NCI-H2171 treated with DMSO at 0.1 percent for 48 hours (cell line): Measurements from ENCODE around the gene SLC39A13.
A peak's percentile ranks its signal among the peaks of the same experiment; 100 is the strongest.

Experiments used
- DNase-seq: peaks from one replicate; lab custom pipeline; 2025; lab: John Stamatoyannopoulos, UW

SLC39A13 gene

GRCh38 chr11:47453365-47453764 lies 45.0 kb downstream of the SLC39A13 start:
- DNase-seq, result no peak

DNA sequence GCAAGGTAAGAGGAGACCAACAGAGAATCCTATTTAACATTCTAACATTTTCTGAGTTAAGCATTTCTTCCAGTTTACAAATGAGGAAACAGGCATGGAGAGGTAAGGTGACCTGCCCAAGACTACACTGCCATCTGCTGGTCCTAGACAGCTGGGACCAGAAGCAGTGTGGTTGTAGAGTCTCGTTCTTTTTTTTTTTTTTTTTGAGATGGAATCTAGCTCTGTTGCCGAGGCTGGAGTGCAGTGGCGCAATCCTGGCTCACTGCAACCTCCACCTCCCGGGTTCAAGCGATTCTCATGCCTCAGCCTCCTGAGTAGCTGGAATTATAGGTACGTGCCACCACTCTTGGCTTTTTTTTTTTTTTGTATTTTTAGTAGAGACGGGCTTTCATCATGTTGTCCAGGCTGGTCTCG lies 45.9 kb downstream of the SLC39A13 start:
- DNase-seq, result peak; percentile 87

GRCh38 chr11:47460571-47461235 lies 52.3 kb downstream of the SLC39A13 start:
- DNase-seq, result no peak

- DNase-seq, result peak; percentile 76
These were observed 53.5 kb downstream of the SLC39A13 start for GRCh38 chr11:47461876-47462275.

DNA sequence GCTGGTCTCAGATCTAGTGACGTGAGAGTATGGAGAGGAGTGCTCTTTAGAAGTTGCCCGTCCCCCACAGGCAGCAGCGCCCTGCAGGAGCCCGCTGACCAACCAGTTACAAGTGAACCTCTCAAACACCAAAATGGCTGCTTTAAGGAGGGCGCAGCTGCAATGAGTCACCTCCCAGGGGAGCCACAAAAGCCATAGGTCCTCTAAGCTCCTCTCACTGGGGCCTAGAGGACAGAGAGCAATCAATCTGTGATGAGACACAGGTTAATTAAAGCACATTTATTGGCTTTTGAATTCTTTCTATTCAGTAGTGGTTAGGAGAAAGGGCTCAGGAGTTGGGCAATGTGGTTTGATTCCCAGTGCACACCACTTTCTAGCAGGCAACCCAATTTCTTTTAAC lies 56.1 kb downstream of the SLC39A13 start:
- peak; percentile 68 for DNase-seq
